ENCODE measurements around the gene MOB3B.

The MOB3B gene

DNA sequence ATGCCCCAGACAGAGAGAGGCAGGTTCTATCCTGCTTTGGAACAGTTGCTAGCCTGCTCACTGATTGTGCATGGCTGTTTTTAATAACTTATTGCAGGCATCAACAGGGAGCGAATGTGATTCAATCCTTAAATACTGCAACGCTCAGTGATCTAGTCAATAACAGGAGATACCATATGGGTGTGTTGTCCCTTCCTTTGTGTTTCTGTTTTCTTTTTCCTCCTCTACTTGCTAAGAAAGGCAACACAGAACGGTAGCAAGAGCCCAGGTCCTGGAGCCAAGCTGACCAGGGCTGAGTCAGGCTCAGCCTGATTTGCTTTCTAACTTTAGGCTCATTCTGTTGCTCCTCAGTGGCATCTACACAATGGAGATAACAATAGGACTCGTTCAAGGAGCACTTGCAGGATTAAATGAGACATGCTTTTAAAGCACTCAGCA, 134.1 kb downstream of the MOB3B start:
- Histone ChIP-seq H3K27ac (ENCODE audit: low read depth, low read length) (no peak overlapping the region), H3K4me1 (ENCODE audit: insufficient read depth, low read length) (peaks cover 21% of the 10 kb centered on the region), H3K9ac (ENCODE audit: low read length) (no peak overlapping the region), H3K36me3 (ENCODE audit: insufficient read depth, low read length) (no peaks in the 10 kb centered on the region), H3K9me3 (ENCODE audit: low read length) (no peaks in the 10 kb centered on the region), H3K27me3 (ENCODE audit: control insufficient read depth in 1 of 2, insufficient read depth in 2 of 2, low read length in 2 of 2) (no peaks in the 10 kb centered on the region), H3K4me3 (ENCODE audit: low read depth in 1 of 2, low read length in 2 of 2) (no peak overlapping the region)

DNA sequence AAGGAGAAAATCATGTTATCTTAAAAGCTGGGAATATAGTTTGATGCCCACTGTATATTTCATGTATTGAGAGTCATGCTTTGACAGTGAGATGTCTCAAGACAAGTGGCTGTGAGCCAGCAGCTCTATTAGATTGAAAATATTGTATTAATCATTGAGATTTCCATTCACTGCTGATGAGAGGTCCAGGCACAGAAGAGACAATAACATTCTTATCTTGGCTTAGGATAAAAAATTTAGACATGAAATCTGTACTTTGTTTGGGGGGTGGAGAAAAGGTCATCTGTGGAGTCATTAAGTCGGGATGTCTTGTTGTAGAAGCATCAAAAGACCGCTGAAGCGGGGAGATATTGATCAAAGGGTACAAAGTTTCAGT, 134.8 kb downstream of the MOB3B start:
- Histone ChIP-seq H3K27me3 (ENCODE audit: control insufficient read depth in 1 of 2, insufficient read depth in 2 of 2, low read length in 2 of 2) (no peaks in the 10 kb centered on the region), H3K4me3 (ENCODE audit: low read depth in 1 of 2, low read length in 2 of 2) (no peak overlapping the region), H3K4me1 (ENCODE audit: insufficient read depth, low read length) (peaks cover 21% of the 10 kb centered on the region), H3K9me3 (ENCODE audit: low read length) (no peaks in the 10 kb centered on the region), H3K9ac (ENCODE audit: low read length) (no peak overlapping the region), H3K36me3 (ENCODE audit: insufficient read depth, low read length) (no peaks in the 10 kb centered on the region), H3K27ac (ENCODE audit: low read depth, low read length) (no peak overlapping the region)

DNA sequence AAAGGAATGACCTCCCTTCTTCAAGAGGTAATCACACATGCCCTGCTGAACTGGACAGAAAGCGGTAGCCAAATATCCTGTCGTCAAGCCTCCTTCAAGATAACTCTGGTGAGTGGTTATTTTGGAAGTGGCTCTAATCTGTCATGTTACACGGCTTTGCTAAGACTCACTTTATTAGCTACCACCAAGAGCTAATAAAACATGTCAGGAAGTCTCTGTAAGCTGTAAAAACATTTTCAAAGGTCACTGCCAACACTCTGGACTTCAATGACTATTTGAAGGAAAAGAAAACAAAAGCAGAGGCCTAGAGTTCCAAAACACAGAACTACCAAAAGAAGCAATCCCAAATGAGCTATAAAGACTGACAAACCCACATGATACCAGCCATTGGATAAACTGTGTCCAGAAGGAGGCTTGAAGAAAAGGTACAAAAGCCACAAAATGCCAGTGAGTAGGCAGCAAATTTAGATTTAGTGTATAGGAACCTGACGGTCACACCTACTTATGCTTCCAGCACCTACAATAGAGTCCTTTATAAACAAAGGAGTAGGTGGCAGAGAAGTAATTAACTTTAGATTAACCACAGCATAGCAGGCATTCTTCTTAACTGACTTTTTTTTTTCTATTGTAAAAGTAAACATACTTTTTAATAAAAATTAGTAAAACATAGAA, 135.3 kb downstream of the MOB3B start:
- Histone ChIP-seq H3K27me3 (ENCODE audit: control insufficient read depth in 1 of 2, insufficient read depth in 2 of 2, low read length in 2 of 2) (no peaks in the 10 kb centered on the region), H3K27ac (ENCODE audit: low read depth, low read length) (no peak overlapping the region), H3K36me3 (ENCODE audit: insufficient read depth, low read length) (no peaks in the 10 kb centered on the region), H3K4me3 (ENCODE audit: low read depth in 1 of 2, low read length in 2 of 2) (no peak overlapping the region), H3K9ac (ENCODE audit: low read length) (no peak overlapping the region), H3K4me1 (ENCODE audit: insufficient read depth, low read length) (peaks cover 21% of the 10 kb centered on the region), H3K9me3 (ENCODE audit: low read length) (no peaks in the 10 kb centered on the region)

DNA sequence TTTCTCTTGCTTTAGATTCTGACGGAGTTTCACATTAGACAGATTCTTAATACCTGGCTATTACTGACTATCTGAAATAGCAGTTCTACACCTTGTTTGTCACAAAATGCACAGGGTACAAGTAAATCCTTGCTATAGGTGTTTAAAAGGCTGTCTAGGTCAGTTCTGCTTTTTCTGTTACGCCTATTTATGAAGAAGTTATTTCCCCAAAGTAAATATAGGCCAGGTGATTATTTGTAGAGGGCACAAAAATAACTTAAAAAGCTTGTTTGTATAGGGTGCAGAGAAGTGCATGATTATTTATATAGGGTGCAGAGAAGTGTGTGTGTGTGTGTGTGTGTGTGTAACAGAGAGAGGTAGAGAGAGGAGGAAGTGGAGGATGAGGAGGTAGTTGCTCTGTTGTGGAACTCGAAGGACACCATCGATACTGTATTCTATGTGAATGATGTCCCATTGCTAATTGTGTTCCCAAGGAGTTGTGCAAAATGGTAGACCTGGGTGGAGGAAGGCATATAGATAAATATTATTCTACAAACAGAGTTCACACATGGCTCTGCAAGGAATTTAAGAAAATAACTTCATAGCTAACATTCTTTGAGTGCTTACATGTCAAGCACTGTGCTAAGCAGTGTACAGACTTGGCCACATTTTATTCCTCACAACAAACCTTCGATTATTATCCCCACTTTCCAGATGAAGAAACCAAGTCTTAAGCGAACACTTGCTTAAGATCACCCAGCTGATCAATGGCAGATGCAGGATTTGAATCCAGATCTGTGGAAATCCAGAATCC, 136.4 kb downstream of the MOB3B start:
- H3K4me3 ChIP-seq (ENCODE audit: low read depth in 1 of 2, low read length in 2 of 2), result no peak overlapping the region
- H3K9me3 ChIP-seq (ENCODE audit: low read length), result no peaks in the 10 kb centered on the region
- H3K27ac ChIP-seq (ENCODE audit: low read depth, low read length), result no peak overlapping the region
- peaks cover 21% of the 10 kb centered on the region for H3K4me1 ChIP-seq (ENCODE audit: insufficient read depth, low read length)
- H3K27me3 ChIP-seq (ENCODE audit: control insufficient read depth in 1 of 2, insufficient read depth in 2 of 2, low read length in 2 of 2), result no peaks in the 10 kb centered on the region
- no peak overlapping the region for H3K9ac ChIP-seq (ENCODE audit: low read length)
- no peaks in the 10 kb centered on the region for H3K36me3 ChIP-seq (ENCODE audit: insufficient read depth, low read length)

DNA sequence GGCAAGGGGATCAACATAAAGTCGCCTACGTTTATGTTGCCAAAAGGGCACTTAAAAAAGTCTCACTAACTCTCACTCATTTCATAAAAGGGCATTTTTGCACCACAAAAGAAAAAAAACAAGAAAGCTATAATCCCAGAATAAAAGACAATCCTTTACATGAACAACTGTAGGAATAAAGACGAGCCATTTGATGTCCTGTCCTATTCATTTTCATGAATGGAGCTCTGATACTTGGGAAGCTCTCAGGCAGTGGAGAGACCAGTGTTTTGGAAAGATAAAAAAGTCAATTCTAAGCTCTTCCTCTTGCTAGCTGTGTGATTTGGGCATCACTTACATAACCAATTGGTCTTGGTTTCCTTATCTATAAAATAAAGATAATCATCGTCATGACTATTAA, 137.2 kb downstream of the MOB3B start:
- no peak overlapping the region for H3K4me3 ChIP-seq (ENCODE audit: low read depth in 1 of 2, low read length in 2 of 2)
- H3K27ac ChIP-seq (ENCODE audit: low read depth, low read length), result no peak overlapping the region
- H3K36me3 ChIP-seq (ENCODE audit: insufficient read depth, low read length), result no peaks in the 10 kb centered on the region
- H3K4me1 ChIP-seq (ENCODE audit: insufficient read depth, low read length), result peaks cover 29% of the 10 kb centered on the region
- H3K27me3 ChIP-seq (ENCODE audit: control insufficient read depth in 1 of 2, insufficient read depth in 2 of 2, low read length in 2 of 2), result no peaks in the 10 kb centered on the region
- H3K9ac ChIP-seq (ENCODE audit: low read length), result no peak overlapping the region
- H3K9me3 ChIP-seq (ENCODE audit: low read length), result no peaks in the 10 kb centered on the region

DNA sequence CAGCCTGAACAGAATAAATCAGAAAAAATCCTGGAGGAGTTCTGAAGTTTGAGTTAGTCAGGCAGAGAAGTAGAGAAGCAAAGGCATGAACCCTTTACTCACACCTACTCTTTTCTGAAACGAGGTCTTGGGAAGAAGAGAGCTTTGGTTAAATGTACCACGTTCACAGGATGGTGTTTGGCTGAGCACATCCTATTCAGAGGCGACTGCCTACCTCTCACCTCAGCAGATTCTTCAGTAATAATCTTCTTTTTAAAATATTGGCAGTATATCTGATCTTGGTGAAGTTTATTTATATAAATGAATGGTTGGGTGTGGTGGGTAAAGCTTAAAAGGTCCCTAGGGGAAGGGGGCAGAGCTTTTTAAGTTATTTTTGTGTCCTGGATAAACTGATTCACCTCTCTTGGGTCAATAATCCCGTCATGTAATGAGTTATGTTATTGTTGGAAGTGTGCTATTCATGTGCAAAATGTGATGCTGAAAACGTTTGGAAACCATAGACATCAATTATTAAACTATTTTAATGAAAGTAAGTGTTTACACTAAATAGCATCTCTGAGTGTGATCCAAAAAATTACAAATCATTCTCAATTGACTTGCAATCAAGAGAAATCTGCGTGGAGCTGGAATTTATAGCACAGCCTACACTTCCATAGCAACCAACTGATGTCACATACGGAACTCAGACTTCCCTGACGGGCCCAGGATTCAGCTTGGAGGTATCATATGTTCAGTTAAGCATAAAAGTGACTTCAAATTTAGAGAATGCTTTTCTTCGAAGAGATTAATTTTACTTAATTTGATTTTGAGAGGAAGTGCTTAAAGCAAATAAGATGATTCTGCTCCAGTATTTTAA, 138.3 kb downstream of the MOB3B start:
- no peak overlapping the region for H3K9ac ChIP-seq (ENCODE audit: low read length)
- H3K4me3 ChIP-seq (ENCODE audit: low read depth in 1 of 2, low read length in 2 of 2), result no peak overlapping the region
- no peaks in the 10 kb centered on the region for H3K27me3 ChIP-seq (ENCODE audit: control insufficient read depth in 1 of 2, insufficient read depth in 2 of 2, low read length in 2 of 2)
- H3K36me3 ChIP-seq (ENCODE audit: insufficient read depth, low read length), result no peaks in the 10 kb centered on the region
- H3K27ac ChIP-seq (ENCODE audit: low read depth, low read length), result no peak overlapping the region
- peaks cover 41% of the 10 kb centered on the region for H3K4me1 ChIP-seq (ENCODE audit: insufficient read depth, low read length)
- no peaks in the 10 kb centered on the region for H3K9me3 ChIP-seq (ENCODE audit: low read length)

DNA sequence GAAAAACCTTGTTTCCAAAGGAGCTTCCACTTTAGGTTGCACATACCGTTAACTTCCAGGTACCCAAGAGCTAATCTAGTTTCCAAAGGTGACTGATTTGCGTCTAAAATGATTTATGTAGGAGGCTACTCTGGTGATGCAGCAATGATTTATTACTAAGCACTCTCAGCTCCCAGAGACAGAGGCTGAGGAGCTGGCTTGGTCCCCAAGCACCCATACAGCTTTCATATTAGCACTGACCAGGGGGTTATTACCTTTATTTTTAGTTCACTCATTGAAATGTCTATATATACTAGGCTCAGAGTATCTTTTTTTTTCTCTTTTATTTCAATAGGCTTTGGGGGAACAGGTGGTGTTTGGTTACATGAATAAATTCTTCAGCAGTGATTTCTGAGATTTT, 141.5 kb downstream of the MOB3B start:
- Histone ChIP-seq H3K9ac (ENCODE audit: low read length) (no peak overlapping the region), H3K9me3 (ENCODE audit: low read length) (no peaks in the 10 kb centered on the region), H3K27me3 (ENCODE audit: control insufficient read depth in 1 of 2, insufficient read depth in 2 of 2, low read length in 2 of 2) (no peaks in the 10 kb centered on the region), H3K27ac (ENCODE audit: low read depth, low read length) (no peak overlapping the region), H3K4me1 (ENCODE audit: insufficient read depth, low read length) (peaks cover 42% of the 10 kb centered on the region), H3K4me3 (ENCODE audit: low read depth in 1 of 2, low read length in 2 of 2) (no peak overlapping the region), H3K36me3 (ENCODE audit: insufficient read depth, low read length) (no peaks in the 10 kb centered on the region)

DNA sequence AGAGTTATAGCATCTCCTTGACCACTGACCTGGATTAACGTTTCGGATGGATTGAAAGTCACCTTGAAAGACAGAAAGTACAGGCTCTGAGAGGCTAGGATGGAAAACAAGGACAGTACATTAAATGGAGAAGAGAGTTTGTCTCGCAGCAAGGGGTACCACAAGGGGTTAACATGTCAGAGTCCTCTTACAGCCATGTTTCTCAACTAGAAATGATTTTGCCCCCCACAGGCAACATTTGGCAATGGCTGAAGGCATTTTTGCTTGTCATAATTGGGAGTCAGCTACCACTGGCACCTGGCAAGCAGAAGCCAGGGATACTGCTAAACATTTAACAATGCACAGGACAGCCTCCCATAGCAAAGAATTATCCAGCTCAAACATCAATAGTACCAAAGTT, 141.9 kb downstream of the MOB3B start:
- Histone ChIP-seq H3K36me3 (ENCODE audit: insufficient read depth, low read length) (no peaks in the 10 kb centered on the region), H3K4me1 (ENCODE audit: insufficient read depth, low read length) (peaks cover 41% of the 10 kb centered on the region), H3K4me3 (ENCODE audit: low read depth in 1 of 2, low read length in 2 of 2) (no peak overlapping the region), H3K27me3 (ENCODE audit: control insufficient read depth in 1 of 2, insufficient read depth in 2 of 2, low read length in 2 of 2) (no peaks in the 10 kb centered on the region), H3K9me3 (ENCODE audit: low read length) (no peaks in the 10 kb centered on the region), H3K9ac (ENCODE audit: low read length) (no peak overlapping the region), H3K27ac (ENCODE audit: low read depth, low read length) (no peak overlapping the region)

DNA sequence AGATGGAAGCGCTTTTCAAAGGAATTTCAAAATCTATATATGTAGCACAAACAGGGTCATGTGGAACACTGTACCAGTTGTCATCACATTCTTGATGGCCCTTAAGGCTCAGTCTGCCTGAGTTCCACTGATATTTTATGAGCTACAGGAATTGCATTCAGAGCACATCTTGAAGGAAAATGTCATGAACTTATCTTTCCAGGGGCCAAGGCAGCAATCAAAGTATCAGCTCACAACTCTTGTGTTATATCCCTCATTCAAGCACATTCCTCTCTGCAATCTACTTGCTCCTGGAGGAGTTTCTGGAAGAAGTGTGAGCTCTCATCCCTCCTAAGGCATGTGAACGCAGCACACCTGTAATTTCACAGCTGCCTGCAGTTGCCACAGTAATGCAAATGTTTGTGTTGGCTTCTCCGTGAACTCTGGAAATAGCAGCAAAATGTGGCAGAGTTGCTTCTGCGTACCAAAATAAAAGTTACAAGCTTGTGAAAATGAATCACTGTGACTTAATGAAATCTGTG, 143.0 kb downstream of the MOB3B start:
- H3K27me3 ChIP-seq (ENCODE audit: control insufficient read depth in 1 of 2, insufficient read depth in 2 of 2, low read length in 2 of 2), result no peaks in the 10 kb centered on the region
- no peaks in the 10 kb centered on the region for H3K9me3 ChIP-seq (ENCODE audit: low read length)
- H3K4me3 ChIP-seq (ENCODE audit: low read depth in 1 of 2, low read length in 2 of 2), result no peak overlapping the region
- no peak overlapping the region for H3K27ac ChIP-seq (ENCODE audit: low read depth, low read length)
- no peaks in the 10 kb centered on the region for H3K36me3 ChIP-seq (ENCODE audit: insufficient read depth, low read length)
- H3K9ac ChIP-seq (ENCODE audit: low read length), result no peak overlapping the region
- peaks cover 41% of the 10 kb centered on the region for H3K4me1 ChIP-seq (ENCODE audit: insufficient read depth, low read length)

DNA sequence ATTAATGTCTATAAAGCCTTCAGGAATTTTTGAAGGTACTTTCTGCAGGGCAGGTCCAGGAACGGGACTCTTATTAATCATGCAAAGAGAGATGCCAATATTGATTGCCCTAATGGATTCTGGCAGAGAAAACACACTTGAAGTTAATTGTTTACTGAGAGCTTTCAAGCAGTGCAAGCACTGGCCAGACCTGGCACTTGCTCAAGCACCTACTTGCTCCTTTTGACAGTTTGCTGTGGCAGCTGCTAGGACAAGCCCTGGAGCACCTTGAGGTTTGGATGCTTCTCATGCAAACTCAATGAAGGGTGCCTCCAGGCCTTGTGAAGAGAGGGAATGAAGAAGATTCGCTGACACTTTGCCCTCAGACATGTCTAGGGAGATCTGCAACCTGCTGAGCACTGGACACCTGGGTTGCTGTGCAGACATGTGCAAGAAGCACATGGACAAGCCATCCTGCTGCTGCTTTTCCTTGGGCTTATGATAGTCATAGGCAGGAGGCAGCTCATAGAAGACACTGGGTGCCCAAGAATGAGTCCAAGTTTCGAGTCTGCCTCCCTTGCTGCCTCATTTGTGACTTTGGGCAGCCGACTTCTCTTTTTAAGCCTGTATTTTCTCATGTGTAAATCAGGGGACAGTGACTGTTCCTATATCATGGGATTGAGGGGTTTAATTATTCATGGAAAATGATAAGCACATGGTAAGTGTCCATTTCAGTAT, 143.8 kb downstream of the MOB3B start:
- H3K36me3 ChIP-seq (ENCODE audit: insufficient read depth, low read length), result no peaks in the 10 kb centered on the region
- peaks cover 41% of the 10 kb centered on the region for H3K4me1 ChIP-seq (ENCODE audit: insufficient read depth, low read length)

More for the DNA sequence above, 143.8 kb downstream of the MOB3B start:
- no peak overlapping the region for H3K9ac ChIP-seq (ENCODE audit: low read length)
- H3K27me3 ChIP-seq (ENCODE audit: control insufficient read depth in 1 of 2, insufficient read depth in 2 of 2, low read length in 2 of 2), result no peaks in the 10 kb centered on the region
- no peaks in the 10 kb centered on the region for H3K9me3 ChIP-seq (ENCODE audit: low read length)
- no peak overlapping the region for H3K27ac ChIP-seq (ENCODE audit: low read depth, low read length)
- no peak overlapping the region for H3K4me3 ChIP-seq (ENCODE audit: low read depth in 1 of 2, low read length in 2 of 2)

Data from muscle layer of colon (tissue), 2 donors.